AG04449 (cell line): ENCODE results near the gene PPIP5K2.

ENCODE experiments used
- CTCF ChIA-PET: fragments of 350-600 bp; formaldehyde crosslinking; extraction: SDS; loops from one replicate; lab custom pipeline; 2021; ENCODE audit warnings: antibody characterized with exemption; lab: Yijun Ruan, JAX
- POLR2A ChIA-PET: fragments of 400-600, 350-600 bp; formaldehyde crosslinking; extraction: SDS; loops from one replicate; lab custom pipeline; 2020; ENCODE audit warnings: antibody characterized with exemption, inconsistent platforms; lab: Yijun Ruan, JAX
- DNase-seq: peaks from one replicate; pipeline ENCODE4 v3.0.0-alpha.2; 2010; ENCODE audit warnings: low read depth, low spot score
- H3K4me3 ChIP-seq: 2 replicates; pipeline ENCODE4 v1.5.1; 2011; ENCODE audit warnings: low read depth, mild to moderate bottlenecking, control low read depth, low read length
- TF ChIP-seq, protein P1 (sequence below): IDR thresholded peaks from one replicate; pipeline ENCODE4 v1.5.1; 2011; ENCODE audit warnings: mild to moderate bottlenecking, moderate library complexity, low read length, control low read depth, inconsistent platforms; ENCODE audit not compliant: insufficient read depth; ENCODE audit errors: missing control alignments

The PPIP5K2 gene

DNA sequence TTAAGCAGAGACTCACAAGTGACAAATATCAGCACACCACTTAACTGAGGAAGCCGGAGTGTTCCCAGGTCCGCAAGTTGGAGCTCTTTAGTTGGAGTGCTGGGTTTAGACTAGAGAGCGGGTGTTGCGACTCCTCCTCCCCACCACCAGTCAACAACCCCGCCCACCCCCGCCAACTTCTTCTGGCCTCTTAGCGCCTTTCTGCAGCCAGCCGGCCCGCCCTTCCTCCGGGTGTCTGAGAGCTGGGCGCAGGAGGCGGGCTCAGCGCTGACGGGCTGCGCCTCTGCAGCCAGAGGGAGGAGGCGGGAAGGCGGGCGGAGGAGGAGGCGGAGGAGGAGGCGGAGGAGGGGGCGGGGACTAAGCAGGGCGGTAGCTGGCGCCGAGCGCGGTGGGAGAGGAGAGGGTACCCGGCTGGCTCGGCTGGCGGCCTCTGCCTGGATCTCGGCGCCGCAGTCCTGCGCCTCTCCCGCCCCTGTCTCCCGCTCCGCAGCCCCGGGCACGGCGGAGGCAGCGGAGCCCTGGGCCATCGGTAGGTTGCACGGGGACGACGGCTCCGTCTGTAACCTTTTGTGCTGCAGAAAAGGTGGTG, 138.4 kb downstream of the PPIP5K2 start, which contains the start of gene MACIR:
TSS of gene MACIR (plus strand) at position 396 of the 589 bp plus-strand sequence. CDS start 17,157 bp downstream, outside the sequence.
- TF ChIP-seq, protein P1, sequence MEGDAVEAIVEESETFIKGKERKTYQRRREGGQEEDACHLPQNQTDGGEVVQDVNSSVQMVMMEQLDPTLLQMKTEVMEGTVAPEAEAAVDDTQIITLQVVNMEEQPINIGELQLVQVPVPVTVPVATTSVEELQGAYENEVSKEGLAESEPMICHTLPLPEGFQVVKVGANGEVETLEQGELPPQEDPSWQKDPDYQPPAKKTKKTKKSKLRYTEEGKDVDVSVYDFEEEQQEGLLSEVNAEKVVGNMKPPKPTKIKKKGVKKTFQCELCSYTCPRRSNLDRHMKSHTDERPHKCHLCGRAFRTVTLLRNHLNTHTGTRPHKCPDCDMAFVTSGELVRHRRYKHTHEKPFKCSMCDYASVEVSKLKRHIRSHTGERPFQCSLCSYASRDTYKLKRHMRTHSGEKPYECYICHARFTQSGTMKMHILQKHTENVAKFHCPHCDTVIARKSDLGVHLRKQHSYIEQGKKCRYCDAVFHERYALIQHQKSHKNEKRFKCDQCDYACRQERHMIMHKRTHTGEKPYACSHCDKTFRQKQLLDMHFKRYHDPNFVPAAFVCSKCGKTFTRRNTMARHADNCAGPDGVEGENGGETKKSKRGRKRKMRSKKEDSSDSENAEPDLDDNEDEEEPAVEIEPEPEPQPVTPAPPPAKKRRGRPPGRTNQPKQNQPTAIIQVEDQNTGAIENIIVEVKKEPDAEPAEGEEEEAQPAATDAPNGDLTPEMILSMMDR, result no peak
- POLR2A ChIA-PET, result interaction anchor here (0.7 to 2.1 kb wide), 14 partner anchors 11 to 216 kb away, joined by 3 to 15 read pairs (median 4); no protein-coding TSS in a partner anchor
- H3K4me3 ChIP-seq, result peak within 1 kb of the TSS; percentile 92
- DNase-seq, result peak; percentile 89
- CTCF ChIA-PET, result interaction anchor here (1.0 to 10.6 kb wide), 7 partner anchors 10 to 261 kb away, joined by 3 to 128 read pairs (median 3); no protein-coding TSS in a partner anchor

DNA sequence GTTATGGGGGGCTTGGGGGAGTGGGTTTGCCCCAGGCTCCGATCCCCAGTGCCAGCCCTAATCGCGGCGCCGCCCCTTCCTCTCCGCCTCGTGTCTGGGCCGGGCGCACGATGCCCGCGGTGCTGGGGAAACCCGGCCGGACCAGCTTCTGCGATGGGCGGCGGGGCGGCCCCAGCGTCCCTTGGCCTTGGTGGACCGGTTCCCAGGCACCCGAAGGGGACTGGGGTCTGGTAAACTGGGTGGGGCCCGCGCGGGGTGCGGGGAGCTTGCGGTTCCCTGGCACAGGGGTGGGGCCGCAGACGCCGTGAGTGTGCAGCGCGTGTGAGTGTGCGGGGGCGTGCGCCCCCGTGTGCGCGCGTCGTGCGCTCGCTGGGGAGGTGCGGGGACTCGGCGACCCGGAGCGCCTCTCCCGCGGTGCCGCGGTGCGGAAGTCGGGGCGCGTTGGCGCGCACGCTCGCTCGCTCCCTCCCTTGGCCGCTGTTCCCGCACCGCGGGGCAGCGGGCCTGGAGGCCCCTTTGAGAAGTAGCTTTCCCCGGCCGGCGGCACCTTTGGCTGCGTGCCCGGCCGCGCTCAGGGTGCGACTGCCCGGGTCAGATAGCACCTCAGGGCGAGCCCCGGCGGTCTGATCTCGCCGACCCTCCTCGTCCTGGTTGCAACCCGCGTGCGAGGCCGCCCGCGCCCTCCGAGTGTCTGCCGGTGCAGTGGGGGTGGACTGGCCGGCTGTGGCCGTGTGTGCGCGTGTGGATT, 139.0 kb downstream of the PPIP5K2 start:
- POLR2A ChIA-PET, result interaction anchor here (0.6 to 2.1 kb wide), 12 partner anchors 15 to 216 kb away, joined by 3 to 15 read pairs (median 4); no protein-coding TSS in a partner anchor
- H3K4me3 ChIP-seq, result peak overlapping the region; percentile 92
- CTCF ChIA-PET, result interaction anchor here (1.0 to 10.6 kb wide), 9 partner anchors 9 to 260 kb away, joined by 3 to 128 read pairs (median 4); no protein-coding TSS in a partner anchor
- no peak for DNase-seq
- TF ChIP-seq, protein P1, result no peak

DNA sequence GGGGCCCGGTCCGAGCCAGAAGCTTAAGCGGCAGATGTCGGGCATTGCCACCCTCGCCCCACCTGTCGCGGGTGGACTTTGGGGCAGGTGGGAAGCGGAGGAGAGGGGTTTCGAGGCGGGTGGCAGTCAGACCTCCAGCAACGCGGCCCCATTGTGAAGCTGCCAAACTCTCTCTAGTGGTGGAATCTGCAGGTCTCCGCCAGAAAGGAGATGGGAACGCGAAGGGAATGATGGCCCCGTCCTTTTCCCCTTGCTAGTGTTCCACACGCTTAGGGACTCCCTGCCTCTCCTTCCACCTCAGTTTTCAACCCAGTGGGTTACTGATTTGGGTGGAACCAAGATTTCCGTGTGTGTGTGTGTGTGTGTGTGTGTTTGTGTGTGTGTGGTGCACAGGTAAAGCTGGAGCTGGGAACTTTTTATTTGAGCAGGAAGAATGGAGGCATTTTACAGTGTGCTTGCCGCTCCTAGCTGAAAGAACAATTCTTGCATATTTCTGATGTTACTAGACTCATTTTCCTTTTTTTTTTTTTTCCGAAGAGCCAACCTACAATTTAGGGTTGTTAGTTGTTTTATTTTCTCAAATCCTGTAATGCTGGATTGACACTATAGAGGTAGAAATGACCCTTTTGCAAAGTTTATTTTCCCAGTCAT, 139.7 kb downstream of the PPIP5K2 start:
- no peak for DNase-seq
- TF ChIP-seq, protein P1, result no peak
- peak overlapping the region; percentile 92 for H3K4me3 ChIP-seq
- CTCF ChIA-PET, result interaction anchor here (1.1 to 10.6 kb wide), 6 partner anchors 8 to 216 kb away, joined by 3 to 128 read pairs (median 8); no protein-coding TSS in a partner anchor
- POLR2A ChIA-PET, result interaction anchor here (0.6 to 2.1 kb wide), 4 partner anchors 165 to 215 kb away, joined by 4 to 15 read pairs (median 4); no protein-coding TSS in a partner anchor

DNA sequence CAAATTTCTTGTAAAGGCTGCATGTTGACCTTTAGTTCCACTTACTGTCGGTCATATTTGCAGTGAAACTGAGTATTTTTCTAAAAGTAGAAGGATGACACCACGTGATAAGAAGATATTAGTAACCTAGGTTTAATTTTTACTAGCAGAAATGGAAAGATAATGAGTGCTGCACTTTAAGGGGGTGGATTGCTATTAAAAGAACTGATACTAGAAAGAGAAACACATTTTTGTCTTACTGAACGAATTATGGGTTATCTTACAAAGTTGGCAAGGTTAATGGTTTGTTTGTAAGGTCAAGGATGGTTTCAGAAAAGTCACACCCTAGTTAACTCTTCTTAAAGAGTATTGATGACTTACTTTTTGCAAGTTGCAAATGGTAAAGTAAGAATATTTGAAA, 140.8 kb downstream of the PPIP5K2 start:
- ChIA-PET POLR2A (interaction anchor here (1.1 kb wide), 1 partner anchor 205 kb away, joined by 3 read pairs; no protein-coding TSS in a partner anchor), CTCF (interaction anchor here (10.6 kb wide), 1 partner anchor 215 kb away, joined by 128 read pairs; no protein-coding TSS in a partner anchor)
- TF ChIP-seq, protein P1, result no peak
- peak overlapping the region; percentile 46 for H3K4me3 ChIP-seq
- no peak for DNase-seq
